GM12864 (cell line): ENCODE measurements around the gene SHISAL2B.

Experiments
- DNase-seq: peaks from one replicate; pipeline ENCODE4 v3.0.0-alpha.2; 2011; ENCODE audit warnings: low read depth
- H3K4me3 ChIP-seq: 2 replicates; pipeline ENCODE4 v1.5.1; 2011; ENCODE audit warnings: mild to moderate bottlenecking, low read depth, low read length, control low read depth
- TF ChIP-seq, protein P1 (sequence below): IDR thresholded peaks from 2 replicates; pipeline ENCODE4 v1.5.1; 2011; ENCODE audit warnings: low read depth, mild to moderate bottlenecking, moderate library complexity, low read length, control low read depth, inconsistent platforms; ENCODE audit errors: missing control alignments

Gene SHISAL2B

DNA sequence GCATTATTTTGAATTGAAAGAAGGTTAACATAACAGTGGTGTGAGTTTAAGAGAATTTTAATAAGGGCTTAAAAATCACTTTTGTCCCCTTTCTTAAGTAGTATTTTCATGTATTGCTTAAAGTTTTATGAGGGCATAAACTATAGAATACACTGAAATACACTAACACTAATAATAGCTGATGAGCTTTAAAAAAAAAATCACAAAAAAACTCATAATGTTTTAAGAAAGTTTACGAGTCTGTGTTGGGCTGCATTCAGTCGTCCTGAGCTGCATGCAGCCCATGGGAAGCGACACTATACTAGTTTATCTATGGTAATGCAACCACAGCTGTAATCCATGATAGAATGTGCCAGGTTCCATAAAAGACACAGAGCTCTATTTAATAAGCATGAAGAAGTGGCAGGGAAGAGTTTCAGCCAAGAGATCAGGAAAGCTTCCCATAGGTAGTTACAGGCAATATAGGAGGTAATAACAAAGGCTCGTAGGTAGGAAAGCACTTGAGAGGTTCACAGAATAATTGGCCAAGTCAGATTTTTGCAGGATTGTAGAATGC is 73.7 kb downstream of the SHISAL2B start:
- DNase-seq, result no peak
- TF ChIP-seq, protein P1, sequence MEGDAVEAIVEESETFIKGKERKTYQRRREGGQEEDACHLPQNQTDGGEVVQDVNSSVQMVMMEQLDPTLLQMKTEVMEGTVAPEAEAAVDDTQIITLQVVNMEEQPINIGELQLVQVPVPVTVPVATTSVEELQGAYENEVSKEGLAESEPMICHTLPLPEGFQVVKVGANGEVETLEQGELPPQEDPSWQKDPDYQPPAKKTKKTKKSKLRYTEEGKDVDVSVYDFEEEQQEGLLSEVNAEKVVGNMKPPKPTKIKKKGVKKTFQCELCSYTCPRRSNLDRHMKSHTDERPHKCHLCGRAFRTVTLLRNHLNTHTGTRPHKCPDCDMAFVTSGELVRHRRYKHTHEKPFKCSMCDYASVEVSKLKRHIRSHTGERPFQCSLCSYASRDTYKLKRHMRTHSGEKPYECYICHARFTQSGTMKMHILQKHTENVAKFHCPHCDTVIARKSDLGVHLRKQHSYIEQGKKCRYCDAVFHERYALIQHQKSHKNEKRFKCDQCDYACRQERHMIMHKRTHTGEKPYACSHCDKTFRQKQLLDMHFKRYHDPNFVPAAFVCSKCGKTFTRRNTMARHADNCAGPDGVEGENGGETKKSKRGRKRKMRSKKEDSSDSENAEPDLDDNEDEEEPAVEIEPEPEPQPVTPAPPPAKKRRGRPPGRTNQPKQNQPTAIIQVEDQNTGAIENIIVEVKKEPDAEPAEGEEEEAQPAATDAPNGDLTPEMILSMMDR, result no peak
- no peak overlapping the region for H3K4me3 ChIP-seq

DNA sequence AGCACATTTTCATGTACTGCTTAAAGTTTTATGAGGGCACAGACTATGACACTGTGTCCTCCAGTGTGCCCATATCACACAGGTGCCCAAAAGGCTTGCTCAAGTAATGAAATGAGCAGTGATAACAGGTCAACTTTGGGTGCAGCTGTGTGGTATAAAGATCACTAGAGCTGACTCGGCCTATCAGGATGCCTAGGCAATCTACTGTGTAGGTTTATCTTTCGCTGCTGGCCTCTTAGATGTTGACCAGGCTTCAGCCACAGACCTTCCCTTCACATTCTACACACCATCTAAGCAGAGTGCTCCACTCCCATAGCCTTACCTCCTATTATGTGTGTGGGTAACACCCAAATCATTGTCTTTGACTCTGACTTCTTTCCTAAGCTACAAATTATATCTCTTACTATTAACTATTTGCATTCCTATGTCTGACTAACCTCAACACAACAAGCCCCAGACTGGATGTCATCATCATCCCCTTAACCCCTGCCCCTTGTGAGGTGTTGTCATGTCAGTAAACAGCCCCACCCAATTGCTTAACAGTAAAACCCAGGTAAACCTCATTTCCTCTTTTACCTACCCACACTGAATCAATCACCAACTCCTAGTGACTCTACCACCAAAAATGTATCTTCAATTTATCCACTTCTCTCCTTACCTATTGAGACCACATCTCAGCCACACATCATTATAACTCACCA is 75.7 kb downstream of the SHISAL2B start:
- TF ChIP-seq, protein P1, result no peak
- no peak for DNase-seq
- H3K4me3 ChIP-seq, result no peak overlapping the region

DNA sequence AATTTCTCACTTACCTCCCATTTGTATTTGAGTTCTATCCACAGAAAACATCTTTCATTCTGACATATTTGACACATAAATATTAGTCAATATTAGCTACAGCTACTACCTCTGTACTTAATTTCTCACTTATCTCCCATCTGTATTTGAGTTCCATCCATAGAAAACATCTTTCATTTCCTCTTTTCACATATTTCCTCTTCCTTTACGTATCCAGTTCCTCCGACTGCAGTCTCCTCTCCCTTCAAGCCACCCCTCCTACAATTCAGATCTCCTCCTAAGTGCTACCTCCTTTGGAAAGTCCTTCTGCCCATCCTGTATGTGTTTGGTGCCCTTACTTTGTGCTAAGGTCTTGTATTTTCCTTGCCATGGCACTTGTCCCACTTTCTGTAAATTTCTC is 76.6 kb downstream of the SHISAL2B start:
- peak overlapping the region; percentile 100 for H3K4me3 ChIP-seq

More for the DNA sequence above, 76.6 kb downstream of the SHISAL2B start:
- TF ChIP-seq, protein P1, result no peak
- no peak for DNase-seq
